Esophagus squamous epithelium (tissue), 4 donors: ENCODE data around the gene TBC1D19.

Experiments
- POLR2A ChIP-seq, 4 donors: fragments of 450-650 bp; IDR thresholded peaks; one replicate each; pipeline ENCODE4 v1.6.1; 2017; ENCODE audit warnings: antibody characterized with exemption in 4 of 4, mild to moderate bottlenecking in 4 of 4, moderate library complexity in 3 of 4
- TF ChIP-seq, protein P1 (sequence below), 6 experiments: fragments of 450-650 bp in 4 of 6; fragments of 200-600 bp in 2 of 6; sonication (generic) in 2 of 6; IDR thresholded peaks; one replicate each; pipeline ENCODE4 v1.5.1; 2016 to 2019; ENCODE audit warnings: antibody characterized with exemption in 6 of 6, mild to moderate bottlenecking in 4 of 6, moderate library complexity in 4 of 6

DNA sequence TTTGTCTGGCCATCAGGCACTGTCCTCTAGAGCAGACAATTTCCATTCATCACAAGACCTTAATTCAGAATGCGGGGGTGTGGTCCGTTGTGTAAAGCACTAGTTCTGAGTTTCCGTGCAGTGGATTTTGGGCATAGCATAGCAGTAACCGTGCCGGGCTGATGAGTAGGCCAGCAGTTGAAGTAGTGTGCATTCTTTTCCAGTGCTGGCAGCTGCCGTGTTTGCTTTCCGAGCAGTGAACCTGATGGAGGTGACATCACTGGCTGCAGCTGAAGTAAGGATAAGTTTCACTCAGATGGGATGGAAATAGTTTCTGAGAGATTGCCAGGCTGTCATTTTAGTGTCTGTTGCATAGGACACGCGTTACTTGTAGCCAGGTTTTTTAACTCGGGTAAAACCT, 169.7 kb downstream of the TBC1D19 start:
- TF ChIP-seq, protein P1, sequence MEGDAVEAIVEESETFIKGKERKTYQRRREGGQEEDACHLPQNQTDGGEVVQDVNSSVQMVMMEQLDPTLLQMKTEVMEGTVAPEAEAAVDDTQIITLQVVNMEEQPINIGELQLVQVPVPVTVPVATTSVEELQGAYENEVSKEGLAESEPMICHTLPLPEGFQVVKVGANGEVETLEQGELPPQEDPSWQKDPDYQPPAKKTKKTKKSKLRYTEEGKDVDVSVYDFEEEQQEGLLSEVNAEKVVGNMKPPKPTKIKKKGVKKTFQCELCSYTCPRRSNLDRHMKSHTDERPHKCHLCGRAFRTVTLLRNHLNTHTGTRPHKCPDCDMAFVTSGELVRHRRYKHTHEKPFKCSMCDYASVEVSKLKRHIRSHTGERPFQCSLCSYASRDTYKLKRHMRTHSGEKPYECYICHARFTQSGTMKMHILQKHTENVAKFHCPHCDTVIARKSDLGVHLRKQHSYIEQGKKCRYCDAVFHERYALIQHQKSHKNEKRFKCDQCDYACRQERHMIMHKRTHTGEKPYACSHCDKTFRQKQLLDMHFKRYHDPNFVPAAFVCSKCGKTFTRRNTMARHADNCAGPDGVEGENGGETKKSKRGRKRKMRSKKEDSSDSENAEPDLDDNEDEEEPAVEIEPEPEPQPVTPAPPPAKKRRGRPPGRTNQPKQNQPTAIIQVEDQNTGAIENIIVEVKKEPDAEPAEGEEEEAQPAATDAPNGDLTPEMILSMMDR (IDR thresholded peaks at IDR 0.05): no peak
- no peak for TF ChIP-seq POLR2A (IDR thresholded peaks at IDR 0.05)
